Activated CD4-positive, alpha-beta T cell treated with anti-CD3 and anti-CD28 coated beads, Interleukin-2, amount 50 U/mL, for 4 hours (primary cell): ENCODE data around the gene SEC16B.

Experiments
- DNase-seq, 2 experiments: peaks; one replicate each; pipeline ENCODE4 v3.0.0-alpha.2; 2020

SEC16B gene

DNA sequence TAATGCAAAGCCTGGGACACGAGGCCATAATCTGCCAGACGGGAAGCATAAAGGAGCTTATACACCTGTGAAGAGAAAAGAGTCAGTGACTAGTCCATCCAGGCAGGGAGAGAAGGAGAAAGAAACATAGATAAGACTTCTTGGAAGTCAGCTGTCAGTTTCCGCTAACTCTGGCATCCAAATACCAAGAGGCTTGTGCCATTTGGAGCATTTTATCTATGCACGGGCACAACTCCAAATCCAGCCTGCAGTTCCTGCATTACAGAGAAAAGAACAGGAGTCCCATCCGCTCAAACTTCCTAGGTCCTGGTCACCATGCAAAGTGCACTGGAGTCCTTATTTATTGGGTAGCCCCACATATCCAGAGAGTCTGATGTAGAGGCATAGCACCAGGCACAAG lies 27.9 kb downstream of the SEC16B start:
- no peak for DNase-seq

DNA sequence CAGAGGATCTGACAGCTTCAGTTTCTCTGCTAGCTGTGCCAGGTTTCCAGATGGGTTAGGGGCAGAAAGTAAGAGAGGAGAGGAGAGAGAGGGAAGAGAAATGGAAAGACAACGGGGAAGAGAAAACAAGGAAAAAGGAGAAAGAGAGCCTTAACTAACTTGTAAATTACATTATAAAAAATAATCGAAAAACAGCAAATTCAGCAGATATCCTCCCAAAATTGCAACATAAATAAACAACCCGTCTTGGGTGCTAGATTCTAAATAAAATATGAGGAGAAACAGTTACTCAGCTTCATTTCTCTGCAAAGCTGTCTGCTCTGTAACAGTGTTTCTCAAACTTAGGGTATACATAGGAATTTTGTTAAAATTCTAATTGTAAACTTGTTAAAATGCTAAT lies 29.2 kb downstream of the SEC16B start:
- DNase-seq: no peak

DNA sequence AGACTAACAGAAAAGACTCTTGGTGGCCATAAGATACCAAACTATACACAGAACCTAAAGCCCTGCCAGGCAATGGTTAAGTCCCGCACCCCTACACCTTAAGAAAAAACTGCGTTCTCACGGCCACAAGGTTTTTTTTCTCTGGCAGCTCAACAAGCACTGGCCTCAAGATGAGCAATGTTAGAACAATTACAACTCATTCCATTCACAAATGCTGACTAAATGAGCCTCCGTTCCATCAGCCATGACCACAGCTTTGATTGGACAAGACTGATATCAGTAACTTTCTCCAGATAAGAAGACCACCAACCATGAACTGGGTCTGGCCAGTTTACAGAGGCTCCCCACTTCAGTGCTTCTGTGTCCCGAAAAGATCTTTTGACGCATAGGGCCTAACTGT lies 31.9 kb downstream of the SEC16B start:
- no peak for DNase-seq

DNA sequence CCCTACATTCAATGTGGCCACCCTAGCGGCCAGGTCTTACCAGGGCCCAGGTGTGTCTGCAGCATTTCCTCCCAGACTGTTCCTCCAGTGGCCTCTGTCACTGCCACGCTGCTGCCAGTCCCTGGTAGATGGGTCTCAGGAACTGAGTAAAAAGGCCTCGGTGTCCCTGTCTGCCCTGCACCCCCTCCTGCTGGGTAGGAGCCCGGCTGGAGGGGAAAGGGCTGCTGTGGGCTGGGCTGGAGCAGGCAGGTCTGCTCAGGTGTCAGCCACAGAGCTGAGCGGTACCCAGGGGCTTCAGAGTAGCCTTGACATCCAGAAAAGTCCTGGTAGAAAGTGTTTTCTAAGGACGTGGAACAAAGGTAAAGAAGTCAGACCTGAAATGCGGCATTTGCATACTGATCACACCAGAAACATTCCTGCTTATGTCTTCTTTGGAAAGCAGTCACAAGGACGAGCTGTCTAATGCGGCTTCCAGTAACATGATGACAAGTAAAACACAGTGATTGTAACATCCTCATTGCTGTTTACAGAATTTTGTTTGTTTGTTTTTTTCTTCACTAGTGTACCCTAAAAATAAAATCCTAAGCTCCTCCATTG lies 32.6 kb downstream of the SEC16B start:
- no peak for DNase-seq

DNA sequence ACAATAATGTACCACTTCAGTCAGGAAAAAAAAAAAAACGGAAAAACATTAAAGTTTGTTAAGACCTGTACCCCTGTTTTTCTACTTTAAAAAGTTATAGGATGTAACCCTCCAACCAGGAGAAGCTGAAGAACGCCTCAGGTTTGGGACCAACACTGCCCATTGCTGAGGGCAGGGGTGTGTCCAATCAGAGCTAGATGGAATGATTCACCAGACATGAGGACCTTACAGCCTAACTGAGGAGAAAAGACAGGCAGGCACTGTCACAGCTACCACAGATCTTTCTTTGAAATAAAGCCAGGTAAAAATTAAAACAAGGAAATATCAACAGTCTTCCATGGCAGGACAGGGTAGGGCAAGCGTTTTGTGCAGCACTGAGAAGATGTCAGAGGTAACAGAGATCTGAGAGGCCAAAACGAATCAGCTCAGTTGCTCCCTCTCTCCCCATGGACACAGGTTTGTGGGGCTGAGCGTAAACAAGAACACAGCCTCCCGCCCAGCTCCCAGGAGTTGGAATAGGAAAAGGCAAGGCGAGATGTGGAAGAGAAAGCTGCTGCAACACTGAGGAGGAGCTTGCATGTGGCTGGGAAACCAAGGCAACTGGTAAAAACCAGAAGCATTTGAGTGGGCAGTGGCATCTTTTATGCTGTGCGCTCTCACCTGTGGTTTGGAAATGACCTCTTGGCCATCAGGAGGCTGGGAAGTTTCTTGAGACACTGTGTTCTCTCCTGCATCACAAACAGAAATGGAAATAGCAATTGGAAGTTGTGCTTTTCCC lies 34.0 kb downstream of the SEC16B start:
- no peak for DNase-seq

DNA sequence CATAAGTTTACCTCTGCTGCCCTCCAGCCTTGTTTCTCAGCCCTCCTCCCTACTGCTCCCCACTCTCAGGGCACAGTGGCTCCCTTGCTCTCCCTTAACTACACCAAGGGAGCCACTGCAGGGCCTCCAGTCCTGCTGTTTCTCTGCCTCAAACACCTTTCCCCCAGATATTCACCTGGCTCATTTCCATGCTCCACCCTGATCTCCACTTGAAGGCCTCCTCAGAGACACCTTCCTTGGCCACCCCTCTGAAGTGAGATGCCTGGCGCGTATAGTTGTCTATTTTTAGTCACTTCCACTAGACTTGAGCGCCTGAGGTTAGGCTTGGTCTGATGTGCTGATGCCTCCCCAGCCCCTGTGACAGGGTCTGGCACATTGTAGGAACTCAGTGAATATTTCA lies 34.9 kb downstream of the SEC16B start:
- no peak for DNase-seq

DNA sequence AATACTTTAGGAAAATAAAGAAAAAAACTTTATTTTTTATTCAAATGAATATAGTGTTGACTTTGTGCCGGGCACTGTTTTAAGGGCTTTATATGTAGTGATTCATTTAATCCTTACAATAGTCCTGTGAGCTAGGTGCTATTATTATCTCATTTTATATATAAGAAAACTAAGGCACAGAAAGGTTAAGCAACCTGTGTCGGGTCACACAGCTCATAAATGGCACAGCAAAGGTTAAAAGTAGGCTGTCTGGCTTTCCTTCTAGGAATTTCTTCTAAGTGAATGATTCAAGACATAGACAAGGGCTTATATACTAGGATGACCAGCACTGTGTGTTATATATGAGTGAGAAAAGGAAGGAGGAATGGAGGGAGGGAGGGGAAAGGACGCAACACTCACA lies 35.4 kb downstream of the SEC16B start:
- DNase-seq: no peak

DNA sequence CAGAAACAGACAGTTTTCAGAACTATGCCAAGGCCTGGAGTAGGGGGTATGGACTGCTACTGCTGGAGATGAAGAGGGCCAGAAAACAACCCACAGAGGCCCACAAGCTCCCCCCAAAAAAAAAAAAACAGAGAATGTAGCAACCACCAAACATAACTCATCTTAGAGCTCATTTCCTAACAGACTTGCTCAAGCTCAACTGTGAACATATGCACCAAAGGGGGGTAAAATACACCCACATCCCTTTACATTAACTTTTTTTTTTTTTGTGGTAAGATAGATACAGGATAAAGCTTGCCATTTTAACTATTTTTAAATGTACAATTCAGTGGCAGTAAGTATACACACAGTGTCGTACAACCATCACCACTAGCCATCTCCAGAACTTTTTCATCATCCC lies 36.0 kb downstream of the SEC16B start:
- DNase-seq: no peak

DNA sequence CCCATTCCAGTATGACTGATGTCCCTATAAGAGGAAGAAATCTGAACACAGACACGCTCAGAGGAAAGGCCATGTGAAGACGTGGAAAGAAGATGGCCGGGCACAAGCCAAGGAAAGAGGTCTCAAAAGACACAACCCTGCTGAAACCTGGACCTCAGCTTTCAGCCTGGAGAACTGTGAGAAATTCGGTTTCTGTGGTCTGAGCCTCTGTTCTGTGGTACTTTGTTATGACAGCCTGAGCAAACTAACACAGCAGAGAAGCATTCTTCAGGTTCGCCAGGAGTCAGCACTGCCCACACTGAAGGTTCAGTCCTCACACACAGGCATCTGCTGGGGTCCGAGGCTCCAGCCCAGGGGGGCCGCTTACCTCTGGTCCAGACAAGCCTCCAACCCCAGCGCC lies 37.7 kb downstream of the SEC16B start:
- DNase-seq: no peak

DNA sequence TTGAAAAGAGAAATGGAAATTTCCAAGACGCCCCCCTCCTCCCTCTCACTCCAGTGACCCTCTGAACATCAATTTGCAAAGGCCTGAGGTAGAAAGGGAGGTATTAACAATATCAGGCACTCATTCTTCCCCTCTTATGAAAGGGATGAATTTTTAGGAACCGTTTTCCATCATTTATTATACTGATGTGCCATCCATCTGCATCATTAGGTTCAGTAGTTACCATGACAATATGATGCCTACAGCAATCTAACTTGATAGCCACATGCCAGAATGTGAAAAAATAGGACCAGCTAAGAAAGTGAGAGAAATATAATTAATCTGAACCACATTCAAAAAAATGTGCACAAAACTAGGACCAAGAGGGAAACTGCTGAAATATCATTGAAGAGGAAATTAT lies 40.9 kb downstream of the SEC16B start:
- no peak for DNase-seq

DNA sequence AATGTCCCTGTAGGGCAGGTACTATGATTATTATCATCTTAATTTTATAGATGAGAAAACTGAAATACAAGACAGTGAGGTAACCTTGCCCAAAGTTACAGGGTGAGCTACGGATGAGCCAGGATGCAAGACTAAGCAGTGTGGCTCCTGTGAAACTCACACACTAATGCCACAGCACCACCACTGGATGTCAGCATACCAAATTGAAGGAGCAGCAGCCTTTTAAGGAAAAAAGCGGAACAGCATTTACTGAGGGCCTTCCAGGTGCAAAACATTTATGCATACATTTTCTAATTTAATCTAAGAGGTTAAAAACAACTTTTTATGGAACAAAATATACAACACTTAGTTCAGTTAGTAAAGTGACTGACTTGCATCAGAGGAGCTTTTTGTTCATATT lies 41.7 kb downstream of the SEC16B start:
- DNase-seq: no peak

DNA sequence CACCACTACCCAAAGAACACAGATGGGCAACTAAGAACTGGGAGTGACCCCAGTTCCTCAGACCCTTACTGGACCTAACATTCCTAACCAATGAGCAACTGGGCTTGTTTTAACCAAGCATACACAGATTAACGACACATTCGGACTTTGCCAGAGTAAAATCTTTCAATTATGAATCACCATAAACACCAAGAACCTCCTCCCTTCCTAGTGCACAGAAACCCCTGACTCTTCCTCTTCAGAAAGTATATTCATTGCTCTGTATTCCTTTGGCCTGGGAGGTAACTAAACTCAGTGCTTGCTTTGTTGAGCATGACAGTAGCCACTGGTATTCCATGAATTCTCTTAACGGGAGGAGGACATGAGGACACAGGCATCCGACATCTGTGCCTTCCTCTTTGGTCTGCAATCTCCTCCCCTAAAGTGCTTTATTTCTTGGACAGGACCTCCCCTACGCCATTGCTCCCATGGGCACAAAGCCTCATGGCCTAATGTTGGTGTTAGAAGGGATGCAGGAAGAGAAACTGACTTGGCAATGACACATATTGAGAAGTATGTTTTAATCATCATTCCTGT lies 42.7 kb downstream of the SEC16B start:
- DNase-seq: no peak

DNA sequence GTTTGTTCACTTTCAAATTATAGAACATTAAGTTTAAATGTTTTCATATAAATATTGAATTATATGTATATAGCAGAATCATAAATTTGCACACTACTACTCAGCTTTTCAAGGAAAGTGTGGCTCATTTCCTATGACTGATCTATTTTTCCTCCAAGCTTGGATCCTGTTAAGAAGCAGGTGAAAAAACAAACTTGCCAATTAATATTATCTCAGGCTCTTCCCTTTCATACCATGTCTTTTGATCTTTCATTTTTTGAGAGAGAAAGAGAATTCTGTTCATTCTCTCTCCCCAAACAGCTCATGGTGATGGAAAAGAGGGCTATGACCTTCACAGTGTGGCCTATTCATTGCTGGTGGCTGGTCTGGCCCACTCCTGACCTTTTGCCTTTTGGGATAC lies 43.7 kb downstream of the SEC16B start:
- DNase-seq: no peak

DNA sequence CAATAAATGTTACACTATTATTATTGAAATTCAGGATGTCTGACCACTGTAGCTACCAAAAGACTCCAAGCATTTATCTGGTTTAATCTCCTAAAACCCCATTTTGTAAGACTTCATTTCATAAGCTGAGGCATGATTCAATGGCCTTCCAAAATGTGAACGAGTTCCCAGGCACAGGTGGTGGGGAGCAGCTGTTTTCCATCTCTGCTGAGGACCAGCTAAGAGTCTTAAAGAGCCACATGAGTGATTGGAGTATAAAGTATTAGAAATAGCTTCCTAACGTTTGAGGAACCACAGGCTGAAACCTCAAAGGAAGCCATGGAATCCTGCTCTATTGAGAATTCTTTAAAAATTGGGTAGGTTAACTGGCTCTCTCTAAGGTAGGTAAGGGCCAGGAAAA lies 44.9 kb downstream of the SEC16B start:
- DNase-seq: no peak

DNA sequence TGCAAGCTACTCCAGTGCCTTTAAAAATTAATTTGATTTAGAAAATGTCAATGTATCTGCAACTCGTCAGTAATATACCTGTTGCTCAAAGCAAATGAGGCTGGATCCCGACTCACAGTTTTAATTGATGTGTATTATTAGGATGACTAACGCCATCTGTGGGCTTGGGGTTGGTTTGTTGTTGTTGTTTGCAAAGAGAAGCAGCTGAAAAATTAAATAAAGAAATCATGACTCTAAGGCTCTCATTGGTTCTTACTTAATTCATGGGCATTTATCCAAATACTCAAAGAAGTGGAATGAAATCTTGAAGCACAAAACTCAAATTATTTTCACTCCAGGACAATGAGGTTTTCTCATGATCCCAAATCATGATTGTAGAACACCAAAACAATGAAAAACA lies 46.4 kb downstream of the SEC16B start:
- no peak for DNase-seq

DNA sequence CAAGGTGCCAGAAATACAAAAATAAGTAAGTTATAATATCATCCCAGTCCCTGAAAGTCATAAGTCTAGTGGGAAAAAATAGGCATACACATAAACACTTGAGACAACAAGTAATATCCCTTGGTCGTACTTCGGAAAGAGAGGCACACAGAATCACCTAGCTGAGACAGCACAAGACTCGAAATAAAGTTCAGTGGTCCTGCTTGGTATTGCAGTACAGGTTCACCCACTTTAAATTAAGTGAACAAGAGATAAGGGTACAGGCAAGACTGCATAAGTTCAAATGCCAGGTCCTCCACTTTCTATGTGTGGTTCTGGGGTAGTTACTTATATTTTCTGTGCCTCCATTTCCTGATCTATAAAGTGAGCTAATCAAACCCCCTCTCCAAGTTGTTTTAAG lies 47.6 kb downstream of the SEC16B start:
- no peak for DNase-seq

DNA sequence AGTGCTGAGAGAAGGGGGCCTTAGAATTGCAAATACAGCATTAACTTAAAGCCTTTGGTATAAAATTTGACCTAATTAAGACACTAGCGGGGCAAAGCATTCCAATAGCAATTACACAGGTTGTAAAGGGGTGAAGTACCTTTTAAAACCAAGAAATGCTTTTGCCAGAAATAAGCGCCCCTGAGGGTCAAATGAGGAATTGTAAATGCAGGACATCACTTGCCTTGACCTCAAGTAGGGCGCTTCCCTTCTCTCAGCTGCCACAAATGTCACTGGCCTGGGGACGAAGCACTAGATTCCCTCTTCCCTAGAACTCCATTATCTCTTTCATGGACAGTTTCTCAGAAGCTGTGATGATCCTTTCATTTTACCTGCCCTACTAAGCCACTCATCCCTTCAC lies 48.3 kb downstream of the SEC16B start:
- DNase-seq: no peak

DNA sequence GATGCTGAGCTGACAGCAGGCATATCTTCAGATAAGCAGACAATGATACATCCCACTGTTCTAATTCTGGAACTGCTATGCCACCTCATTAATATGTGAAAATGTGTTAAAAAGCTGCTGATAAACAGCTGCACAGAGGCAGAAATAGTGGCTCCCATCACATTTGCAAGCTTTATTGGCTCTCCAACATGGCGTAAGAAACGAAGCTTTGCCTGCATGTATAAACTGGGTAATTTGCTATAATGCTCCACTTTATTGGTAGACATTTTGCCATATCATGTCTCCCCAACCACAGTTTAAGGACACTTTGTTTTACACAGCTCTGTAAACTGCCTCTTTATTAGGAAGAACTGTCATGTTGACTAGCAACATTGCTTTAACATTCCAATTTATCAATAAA lies 49.8 kb downstream of the SEC16B start:
- DNase-seq: no peak

DNA sequence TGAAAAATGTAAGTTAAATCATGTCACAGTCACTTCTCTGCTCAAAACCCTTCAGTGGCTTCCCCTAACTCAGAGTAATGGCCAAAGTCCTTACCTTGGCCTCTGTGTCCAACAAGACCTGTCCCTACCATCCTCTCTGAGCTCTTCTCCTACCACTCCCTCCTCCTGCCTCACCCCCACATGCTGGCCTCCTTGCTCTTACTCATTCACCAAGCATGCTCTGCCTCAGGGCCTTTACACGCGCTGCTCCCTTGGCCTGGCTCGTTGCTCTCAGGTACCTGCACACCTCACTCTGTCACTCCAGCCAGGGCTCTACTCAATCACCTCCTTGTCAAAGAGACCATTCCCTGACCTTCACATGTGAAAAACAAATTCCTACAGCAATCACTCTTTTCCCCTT lies 54.2 kb downstream of the SEC16B start:
- no peak for DNase-seq

DNA sequence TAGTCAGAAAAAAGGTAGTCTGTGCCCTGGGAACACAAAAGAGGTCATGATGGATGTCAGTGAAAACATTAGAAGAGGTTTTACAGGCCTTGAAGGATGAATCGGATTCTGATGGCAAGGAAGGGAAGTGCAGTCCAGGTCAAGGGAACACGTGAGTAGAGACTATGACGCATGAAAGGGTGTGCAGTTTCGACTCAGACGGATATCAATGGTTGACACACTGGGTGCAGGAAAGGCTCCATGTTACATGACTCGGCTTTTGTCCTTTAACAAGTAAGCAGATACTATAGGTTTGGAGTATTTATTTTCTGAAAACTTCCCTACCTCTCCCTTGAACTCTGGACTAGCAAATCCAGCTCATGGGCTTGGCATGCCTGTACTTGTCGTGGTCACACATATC lies 55.3 kb downstream of the SEC16B start:
- DNase-seq: no peak

DNA sequence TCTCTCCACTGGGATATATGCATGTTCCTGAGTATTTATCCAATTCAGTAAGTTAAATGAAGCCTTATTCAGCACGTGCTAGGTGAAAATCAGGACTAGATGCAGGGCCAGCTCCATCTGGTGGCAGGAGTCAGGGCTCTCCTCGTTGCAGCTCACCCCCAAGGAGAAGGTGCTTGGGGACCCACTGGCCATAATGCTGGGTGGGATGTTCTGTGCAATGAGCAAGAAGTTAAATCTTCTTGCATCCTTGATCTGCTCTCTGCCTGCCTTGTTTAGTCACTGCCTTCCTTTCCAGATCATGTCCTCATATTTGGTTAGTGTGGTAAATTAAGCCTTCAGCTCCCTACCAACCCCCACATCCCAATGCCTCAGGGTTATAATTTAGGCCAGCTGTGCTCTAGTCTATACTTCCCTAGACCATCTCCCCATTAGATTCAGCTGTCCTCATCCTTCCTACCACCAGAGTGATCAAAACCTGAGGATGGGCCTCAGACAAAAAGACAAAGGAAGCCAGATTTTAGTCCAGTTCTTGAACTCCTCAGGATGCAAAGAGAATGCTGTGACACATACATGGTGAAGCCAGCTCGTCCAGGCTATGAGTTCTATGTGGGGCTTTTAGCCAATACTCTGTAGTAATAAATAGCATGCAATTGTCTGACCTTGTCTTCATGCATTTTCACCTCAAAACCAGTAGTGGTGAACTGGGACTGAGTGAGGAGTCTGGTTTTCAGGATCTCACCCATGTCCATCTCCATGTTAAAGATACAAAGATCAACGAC lies 55.9 kb downstream of the SEC16B start:
- no peak for DNase-seq

DNA sequence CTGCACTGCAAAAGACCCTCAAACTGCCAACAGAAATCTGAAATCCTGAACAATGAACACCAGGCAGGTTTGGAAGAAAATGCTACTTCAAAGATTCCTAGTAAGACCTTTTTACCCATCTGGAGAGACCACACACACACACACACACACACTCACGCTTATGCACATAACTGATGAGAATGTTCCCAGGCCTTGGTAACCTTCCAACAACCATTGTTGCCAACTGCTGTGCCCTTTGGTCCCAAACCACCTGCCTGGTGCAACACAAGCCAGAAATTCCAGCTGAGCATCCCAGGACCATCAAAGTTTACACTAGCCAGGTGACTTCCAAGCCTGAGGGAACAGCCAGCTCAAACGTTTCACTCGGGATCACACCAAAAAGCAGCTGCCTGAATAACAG lies 56.9 kb downstream of the SEC16B start:
- no peak for DNase-seq

DNA sequence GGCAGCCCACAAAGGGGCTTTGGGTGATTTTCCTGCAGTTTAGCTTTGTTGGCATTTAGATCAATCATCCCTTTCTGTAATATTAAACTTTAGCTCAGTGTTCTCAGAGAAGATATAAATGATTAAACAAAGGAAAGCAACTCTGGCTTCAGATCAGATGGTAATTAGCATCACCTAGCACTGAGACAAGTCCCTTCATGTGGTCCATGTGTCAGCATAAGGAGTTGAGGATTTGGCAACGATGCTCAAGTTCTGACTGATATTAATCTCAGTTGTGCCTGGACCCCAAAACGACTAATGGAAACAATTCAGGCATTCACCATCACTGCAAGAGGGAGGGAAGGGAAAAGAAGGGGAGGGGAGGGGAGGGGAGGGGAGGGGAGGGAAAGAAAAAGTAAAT lies 60.4 kb downstream of the SEC16B start:
- no peak for DNase-seq

DNA sequence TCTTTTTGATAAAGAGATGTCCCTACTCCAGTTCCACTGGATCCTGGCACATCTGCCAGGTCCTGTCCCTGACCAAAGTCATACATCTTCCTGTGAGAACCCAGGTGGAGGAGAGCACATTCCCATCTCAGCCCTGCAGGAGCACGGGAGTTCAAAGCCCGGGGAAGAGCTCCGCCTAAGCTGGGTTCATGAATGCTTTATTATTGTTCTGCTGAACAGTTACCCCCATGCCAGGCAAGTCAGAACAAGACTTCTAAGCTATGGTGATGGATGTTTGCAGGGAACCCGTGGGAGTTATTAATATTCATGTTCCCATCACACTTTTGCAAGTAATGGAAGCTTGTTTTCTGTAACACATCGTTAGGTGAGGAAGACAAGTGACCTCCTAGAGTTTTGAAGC lies 62.9 kb downstream of the SEC16B start:
- DNase-seq: no peak
